ENCODE data around the gene SH3BP5L. TPM values are rescaled to one million over a fixed set of nuclear protein-coding genes. Genes with fewer than 3 reads are reported as not detected.
A peak's percentile ranks its signal among the peaks of the same experiment; 100 is the strongest.

SH3BP5L gene
- total and polyA plus RNA-seq, 2 of the 13 experiments (the other 11 are each of a cell fraction or from before 2014, with no cell fraction given) = 10.3 to 14.9 TPM

DNA sequence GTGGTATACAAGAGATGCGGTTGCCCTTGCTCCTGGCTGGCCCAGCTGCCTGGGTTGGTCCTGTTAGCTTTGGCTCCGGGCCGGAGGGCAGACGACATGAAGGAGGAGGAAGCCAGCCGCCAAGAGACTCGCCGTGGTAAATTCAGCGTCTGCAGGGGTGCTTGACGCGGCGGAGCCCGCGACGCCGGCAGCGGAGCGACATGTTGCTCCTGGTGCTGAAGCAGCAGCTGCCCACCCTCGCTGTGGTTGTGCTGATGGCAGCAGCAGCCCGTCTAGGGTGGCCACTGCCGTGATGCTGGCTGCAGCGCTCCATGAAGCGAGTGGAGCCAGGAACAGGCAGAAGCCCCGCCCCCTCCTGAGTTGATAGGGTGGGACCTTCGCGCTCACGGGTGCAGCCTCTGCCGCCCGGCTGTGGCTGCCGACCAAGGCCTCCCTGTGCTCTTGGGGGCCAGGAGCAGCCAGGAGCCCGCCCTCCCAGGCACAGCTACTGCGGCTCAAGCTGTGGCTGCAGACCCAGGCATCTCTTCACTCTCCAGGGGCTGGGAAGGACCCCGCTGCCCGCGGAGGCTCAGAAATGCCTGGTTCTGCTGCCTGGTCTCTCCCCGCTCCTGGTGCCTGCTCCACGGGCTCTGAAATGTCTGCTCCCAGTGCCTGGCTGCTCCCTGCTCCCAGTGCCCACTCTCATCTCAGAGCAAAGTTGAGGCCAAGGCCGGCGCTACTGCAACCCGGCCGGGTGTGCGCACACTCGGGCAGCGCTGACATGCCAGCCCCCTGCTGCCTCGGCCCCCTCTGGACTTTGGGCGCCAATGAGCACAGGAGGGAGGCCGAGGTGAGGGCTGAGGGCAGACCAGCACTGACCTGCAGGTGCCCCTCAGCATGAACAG is 37.5 kb upstream of the SH3BP5L start (continued):
- TF ChIP-seq, protein P1, sequence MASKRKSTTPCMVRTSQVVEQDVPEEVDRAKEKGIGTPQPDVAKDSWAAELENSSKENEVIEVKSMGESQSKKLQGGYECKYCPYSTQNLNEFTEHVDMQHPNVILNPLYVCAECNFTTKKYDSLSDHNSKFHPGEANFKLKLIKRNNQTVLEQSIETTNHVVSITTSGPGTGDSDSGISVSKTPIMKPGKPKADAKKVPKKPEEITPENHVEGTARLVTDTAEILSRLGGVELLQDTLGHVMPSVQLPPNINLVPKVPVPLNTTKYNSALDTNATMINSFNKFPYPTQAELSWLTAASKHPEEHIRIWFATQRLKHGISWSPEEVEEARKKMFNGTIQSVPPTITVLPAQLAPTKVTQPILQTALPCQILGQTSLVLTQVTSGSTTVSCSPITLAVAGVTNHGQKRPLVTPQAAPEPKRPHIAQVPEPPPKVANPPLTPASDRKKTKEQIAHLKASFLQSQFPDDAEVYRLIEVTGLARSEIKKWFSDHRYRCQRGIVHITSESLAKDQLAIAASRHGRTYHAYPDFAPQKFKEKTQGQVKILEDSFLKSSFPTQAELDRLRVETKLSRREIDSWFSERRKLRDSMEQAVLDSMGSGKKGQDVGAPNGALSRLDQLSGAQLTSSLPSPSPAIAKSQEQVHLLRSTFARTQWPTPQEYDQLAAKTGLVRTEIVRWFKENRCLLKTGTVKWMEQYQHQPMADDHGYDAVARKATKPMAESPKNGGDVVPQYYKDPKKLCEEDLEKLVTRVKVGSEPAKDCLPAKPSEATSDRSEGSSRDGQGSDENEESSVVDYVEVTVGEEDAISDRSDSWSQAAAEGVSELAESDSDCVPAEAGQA (IDR thresholded peaks at IDR 0.05; ENCODE audit: low read depth) = no peak
- TF ChIP-seq, protein P1 (CRISPR knock-in tag; IDR thresholded peaks at IDR 0.05; ENCODE audit: borderline replicate concordance) = no peak
- TF ChIP-seq ZNF256 (CRISPR knock-in tag; conservative IDR thresholded peaks at IDR 0.05) (no peak), NR2C2 (CRISPR knock-in tag; IDR thresholded peaks at IDR 0.05; ENCODE audit: borderline replicate concordance) (no peak), ZNF563 (CRISPR knock-in tag; IDR thresholded peaks at IDR 0.05) (no peak; the same call in 1 of the 2 replicates), ZNF335 (CRISPR knock-in tag; IDR thresholded peaks at IDR 0.05) (no peak), GPN1 (CRISPR knock-in tag; IDR thresholded peaks at IDR 0.05; ENCODE audit: borderline replicate concordance) (0 out of 2 replicates have a peak, but pooled peaks have one; percentile 37), ZNF292 (CRISPR knock-in tag; IDR thresholded peaks at IDR 0.05; ENCODE audit: borderline replicate concordance, low read depth) (peak; percentile 90), HNRNPL (IDR thresholded peaks at IDR 0.05; ENCODE audit: low read depth, low read length) (peak; percentile 81; the same call in 1 of the 2 replicates), GATAD2A (CRISPR knock-in tag; IDR thresholded peaks at IDR 0.05) (no peak; the same call in 1 of the 2 replicates), NFRKB (IDR thresholded peaks at IDR 0.05) (no peak), ZNF160 (CRISPR knock-in tag; IDR thresholded peaks at IDR 0.05) (peak; percentile 67), ZNF598 (CRISPR knock-in tag; IDR thresholded peaks at IDR 0.05; ENCODE audit: borderline replicate concordance) (0 out of 2 replicates have a peak, but pooled peaks have one; percentile 23), ZNF788 (CRISPR knock-in tag; IDR thresholded peaks at IDR 0.05; ENCODE audit: borderline replicate concordance) (peak; percentile 90), ZNF605 (CRISPR knock-in tag; IDR thresholded peaks at IDR 0.05) (peak; percentile 68; the same call in 1 of the 2 replicates), XRCC5 (optimal IDR thresholded peaks at IDR 0.05; ENCODE audit: low read length) (peak; percentile 33), REL (CRISPR knock-in tag; conservative IDR thresholded peaks at IDR 0.05) (0 out of 2 replicates have a peak, but pooled peaks have one; percentile 43), HNRNPK (IDR thresholded peaks at IDR 0.05; ENCODE audit: low read depth, low read length, poor library complexity, severe bottlenecking) (no peak)
- TF ChIP-seq, protein P2, sequence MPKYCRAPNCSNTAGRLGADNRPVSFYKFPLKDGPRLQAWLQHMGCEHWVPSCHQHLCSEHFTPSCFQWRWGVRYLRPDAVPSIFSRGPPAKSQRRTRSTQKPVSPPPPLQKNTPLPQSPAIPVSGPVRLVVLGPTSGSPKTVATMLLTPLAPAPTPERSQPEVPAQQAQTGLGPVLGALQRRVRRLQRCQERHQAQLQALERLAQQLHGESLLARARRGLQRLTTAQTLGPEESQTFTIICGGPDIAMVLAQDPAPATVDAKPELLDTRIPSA (CRISPR knock-in tag; IDR thresholded peaks at IDR 0.05; ENCODE audit: borderline replicate concordance) = peak; percentile 57; the same call in 1 of the 2 replicates
- TF ChIP-seq, protein P3, sequence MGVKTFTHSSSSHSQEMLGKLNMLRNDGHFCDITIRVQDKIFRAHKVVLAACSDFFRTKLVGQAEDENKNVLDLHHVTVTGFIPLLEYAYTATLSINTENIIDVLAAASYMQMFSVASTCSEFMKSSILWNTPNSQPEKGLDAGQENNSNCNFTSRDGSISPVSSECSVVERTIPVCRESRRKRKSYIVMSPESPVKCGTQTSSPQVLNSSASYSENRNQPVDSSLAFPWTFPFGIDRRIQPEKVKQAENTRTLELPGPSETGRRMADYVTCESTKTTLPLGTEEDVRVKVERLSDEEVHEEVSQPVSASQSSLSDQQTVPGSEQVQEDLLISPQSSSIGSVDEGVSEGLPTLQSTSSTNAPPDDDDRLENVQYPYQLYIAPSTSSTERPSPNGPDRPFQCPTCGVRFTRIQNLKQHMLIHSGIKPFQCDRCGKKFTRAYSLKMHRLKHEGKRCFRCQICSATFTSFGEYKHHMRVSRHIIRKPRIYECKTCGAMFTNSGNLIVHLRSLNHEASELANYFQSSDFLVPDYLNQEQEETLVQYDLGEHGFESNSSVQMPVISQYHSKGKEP (CRISPR knock-in tag; IDR thresholded peaks at IDR 0.05) = no peak
